AG10803 (cell line): ENCODE results near the gene ASB15.

Experiments used
- DNase-seq: peaks from one replicate; pipeline ENCODE4 v3.0.0; 2010; ENCODE audit warnings: low read depth
- H3K4me3 ChIP-seq: 2 replicates; pipeline ENCODE4 v1.5.1; 2011; ENCODE audit warnings: mild to moderate bottlenecking, low read length, control low read depth
- CTCF ChIP-seq: conservative IDR thresholded peaks from 2 replicates; pipeline ENCODE4 v1.5.1; 2011; ENCODE audit warnings: mild to moderate bottlenecking, low read length, control low read depth, inconsistent platforms

The ASB15 gene

GRCh38 chr7:123573341-123573740 lies 28.3 kb upstream of the ASB15 start:
- no peak for TF ChIP-seq CTCF
- DNase-seq, result no peak
- H3K4me3 ChIP-seq, result no peak overlapping the region

- no peak for DNase-seq
- TF ChIP-seq CTCF, result no peak
- no peak overlapping the region for H3K4me3 ChIP-seq
Measured at GRCh38 chr7:123573896-123574467, 27.6 kb upstream of the ASB15 start.

- no peak for DNase-seq
- no peak for TF ChIP-seq CTCF
- H3K4me3 ChIP-seq, result no peak overlapping the region
Measured at GRCh38 chr7:123579416-123579815, 22.2 kb upstream of the ASB15 start.

- H3K4me3 ChIP-seq, result no peak overlapping the region
- DNase-seq, result peak; percentile 44
- TF ChIP-seq CTCF, result peak; percentile 91
Measured at GRCh38 chr7:123580406-123581161, 21.0 kb upstream of the ASB15 start.

- no peak overlapping the region for H3K4me3 ChIP-seq
Measured at GRCh38 chr7:123581162-123581459, 20.5 kb upstream of the ASB15 start.

GRCh38 chr7:123583821-123584220 lies 17.8 kb upstream of the ASB15 start:
- no peak overlapping the region for H3K4me3 ChIP-seq
- DNase-seq, result no peak
- no peak for TF ChIP-seq CTCF

More at GRCh38 chr7:123581162-123581459, 20.5 kb upstream of the ASB15 start:
- TF ChIP-seq CTCF, result no peak
- no peak for DNase-seq

GRCh38 chr7:123588376-123588775 lies 13.2 kb upstream of the ASB15 start:
- TF ChIP-seq CTCF, result no peak
- no peak for DNase-seq
- no peak overlapping the region for H3K4me3 ChIP-seq
